Activated CD4-positive, alpha-beta T cell treated with anti-CD3 and anti-CD28 coated beads, Interleukin-2, amount 50 U/mL, for 24 hours (primary cell): ENCODE data around the gene DAZL.
"Not testable (repeated sequence)": the region's sequence is repeated elsewhere in the genome, so short reads cannot be mapped to it uniquely, and the experiment has no call there.

Experiments
- DNase-seq, 2 donors: peaks; one replicate each; pipeline ENCODE4 v3.0.0-alpha.2; 2020; ENCODE audit warnings: low read depth in 1 of 2, low spot score in 1 of 2

The DAZL gene, protein sequence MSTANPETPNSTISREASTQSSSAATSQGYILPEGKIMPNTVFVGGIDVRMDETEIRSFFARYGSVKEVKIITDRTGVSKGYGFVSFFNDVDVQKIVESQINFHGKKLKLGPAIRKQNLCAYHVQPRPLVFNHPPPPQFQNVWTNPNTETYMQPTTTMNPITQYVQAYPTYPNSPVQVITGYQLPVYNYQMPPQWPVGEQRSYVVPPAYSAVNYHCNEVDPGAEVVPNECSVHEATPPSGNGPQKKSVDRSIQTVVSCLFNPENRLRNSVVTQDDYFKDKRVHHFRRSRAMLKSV

DNA sequence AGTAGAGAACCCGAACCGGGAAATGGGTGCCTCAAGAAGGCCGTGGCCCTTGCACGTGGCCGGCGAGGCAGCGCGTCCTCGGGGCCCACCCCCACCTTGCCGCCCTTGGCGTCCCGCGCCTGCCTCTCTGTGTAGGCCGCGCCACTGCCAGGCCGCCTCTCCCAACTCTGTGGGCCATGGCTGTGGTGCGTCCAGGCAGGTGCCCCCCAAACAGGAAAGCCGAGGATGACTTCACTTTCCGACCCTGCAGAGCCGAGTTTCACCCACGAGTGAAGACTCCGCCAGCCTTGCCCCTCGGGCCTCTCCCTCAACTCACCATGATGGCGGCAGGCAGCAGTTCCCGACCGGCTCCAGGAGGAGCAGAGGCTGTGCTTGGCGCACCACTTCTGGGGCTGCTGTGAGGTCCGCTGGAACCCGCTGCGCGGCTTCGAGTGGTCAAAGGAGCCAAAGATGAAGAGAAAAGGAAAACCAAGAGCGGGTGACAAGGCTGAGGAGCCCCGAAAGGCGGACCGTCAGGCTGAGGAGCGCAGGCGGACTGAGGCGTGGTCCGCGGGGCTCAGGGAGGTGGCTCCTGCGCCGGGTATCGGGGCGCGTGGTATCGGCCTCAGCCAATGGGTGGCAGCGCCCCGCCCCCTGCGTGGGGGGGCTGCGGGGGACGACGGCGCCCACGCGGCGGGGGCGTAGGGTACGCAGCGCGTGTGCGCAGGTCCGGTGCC is at the start of gene DAZL:
DAZL (minus strand) TSS at position 537 of the 716 bp plus-strand sequence; CDS start at position 319, 218 bp downstream.
- DNase-seq = no peak

DNA sequence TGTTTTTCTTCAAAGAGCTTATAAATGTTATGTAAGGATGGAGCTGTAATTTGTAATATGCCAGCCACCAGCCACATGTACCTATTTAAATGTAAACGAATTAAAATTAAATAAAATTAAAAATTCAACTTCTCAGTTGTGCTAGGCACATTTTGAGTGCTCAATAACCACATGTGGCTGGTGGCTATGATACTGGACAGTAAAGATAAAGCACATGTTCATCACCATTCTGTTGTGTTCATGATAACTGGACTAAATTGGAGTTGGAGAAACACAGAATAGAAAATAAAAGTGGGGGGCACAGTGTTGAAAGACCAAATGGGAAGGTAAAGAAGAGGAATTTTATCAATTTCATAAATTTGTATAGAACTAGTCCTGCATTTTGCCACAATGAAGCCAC is 49.8 kb upstream of the DAZL start:
- no peak for DNase-seq

GRCh38 chr3:16653712-16654111 is 48.5 kb upstream of the DAZL start:
- no peak for DNase-seq

GRCh38 chr3:16647668-16648067 is 42.4 kb upstream of the DAZL start:
- DNase-seq = no peak

DNA sequence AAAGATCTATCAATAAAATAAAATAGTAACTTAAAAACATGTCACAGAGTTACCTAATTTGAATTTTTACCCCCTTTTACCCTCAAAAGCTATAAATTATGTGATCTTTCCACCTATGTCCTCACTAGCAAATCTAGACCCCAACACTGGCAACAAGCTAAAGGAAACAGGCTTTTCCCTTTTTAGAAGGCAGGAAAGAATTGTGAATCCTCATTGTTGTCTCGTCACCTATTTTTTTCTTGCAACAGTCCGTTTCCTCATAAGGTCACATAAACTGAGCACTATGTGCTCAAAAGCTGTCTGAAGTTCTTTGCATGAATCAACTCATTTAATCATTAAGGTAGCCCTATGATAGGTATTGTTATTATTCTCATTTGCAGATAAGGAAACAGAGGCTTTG is 34.6 kb upstream of the DAZL start:
- DNase-seq = no peak

GRCh38 chr3:16633948-16634347 is 28.7 kb upstream of the DAZL start:
- DNase-seq = no peak

DNA sequence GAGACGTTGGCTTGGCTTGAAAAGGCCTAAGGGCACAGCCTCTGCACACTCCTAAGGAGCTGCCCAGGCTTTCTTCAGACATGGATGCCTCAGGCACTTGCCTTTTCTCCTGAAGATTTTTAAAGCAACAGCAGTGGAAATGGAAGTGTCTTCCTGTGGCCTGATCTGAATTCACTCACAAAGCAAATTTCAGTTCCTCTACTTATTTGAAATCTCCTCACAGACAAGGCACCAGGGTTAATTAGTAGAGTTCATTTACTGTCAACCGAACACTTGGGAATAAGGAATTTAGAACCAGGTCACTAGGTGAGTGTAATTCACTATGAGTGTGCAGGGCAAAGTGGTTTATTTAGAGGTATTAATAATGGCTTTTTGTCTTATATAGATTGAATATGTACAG is 27.2 kb upstream of the DAZL start:
- no peak for DNase-seq

DNA sequence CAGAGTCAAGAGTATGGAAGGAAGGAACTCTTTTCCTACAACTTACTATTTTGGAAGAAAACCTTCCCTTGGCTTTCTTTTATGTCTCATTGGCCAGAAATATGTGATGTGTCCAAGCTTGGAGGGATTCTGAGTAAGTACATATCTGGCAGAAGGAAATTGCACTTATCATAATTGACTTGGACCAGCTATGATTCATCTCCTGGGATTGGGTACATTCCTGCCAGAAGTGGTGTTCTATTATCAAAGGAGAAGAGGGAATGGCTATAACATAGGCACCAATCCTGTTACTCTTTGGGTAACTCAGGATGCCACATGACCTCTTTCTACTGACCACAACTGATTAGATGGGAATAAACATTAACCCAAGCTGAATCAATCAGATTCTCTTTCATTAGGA is 13.5 kb upstream of the DAZL start:
- no peak for DNase-seq

- DNase-seq = not testable (repeated sequence)
Observed at GRCh38 chr3:16617155-16617554, 11.9 kb upstream of the DAZL start.

GRCh38 chr3:16616083-16616482 is 10.9 kb upstream of the DAZL start:
- no peak for DNase-seq

DNA sequence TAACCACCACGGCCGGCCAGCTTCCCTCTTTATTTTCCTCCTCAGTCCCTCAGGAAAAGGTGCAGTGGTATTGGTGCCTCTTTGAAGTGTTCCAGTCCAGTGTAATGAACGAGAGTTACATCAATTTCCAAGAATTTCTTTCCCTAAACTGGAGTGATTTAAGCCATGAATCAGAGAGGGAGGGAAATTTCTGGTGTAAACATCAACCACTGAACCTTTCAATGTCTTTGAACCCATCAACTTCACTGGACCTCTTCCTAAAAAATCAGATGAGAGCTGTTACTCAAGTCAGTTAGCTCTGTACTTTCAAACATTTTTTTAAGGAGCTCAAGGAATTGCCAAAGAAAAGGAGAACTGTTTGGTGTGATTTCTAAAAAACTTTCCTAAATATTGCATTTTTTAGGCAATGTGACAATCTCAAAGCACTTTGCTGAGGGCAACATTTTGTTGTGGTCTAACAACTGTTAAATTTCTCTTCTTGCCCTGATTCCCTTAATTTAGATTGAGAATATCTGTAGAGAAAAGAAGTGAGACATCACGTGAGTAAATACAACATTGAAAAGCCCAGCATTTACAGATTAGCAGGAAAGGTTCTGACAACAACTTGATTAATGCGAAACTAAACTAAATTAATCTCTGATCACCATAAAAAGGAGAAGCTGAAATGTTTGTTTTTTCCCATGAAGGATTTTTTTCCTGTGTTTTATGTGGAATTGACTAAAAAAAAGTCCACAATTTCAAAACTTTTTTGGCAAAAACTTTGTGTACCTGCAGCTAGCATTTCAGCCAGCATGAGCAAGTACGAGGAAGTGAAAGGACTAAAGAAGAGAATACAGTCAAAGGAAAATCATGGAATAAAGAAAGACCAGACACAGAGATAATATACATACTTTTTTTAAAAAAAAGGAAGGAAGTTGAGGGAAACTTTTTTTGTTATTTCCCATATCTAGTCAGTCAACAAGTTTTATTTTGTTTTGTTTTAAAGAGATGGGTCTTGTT is 9.1 kb upstream of the DAZL start:
- DNase-seq = no peak

DNA sequence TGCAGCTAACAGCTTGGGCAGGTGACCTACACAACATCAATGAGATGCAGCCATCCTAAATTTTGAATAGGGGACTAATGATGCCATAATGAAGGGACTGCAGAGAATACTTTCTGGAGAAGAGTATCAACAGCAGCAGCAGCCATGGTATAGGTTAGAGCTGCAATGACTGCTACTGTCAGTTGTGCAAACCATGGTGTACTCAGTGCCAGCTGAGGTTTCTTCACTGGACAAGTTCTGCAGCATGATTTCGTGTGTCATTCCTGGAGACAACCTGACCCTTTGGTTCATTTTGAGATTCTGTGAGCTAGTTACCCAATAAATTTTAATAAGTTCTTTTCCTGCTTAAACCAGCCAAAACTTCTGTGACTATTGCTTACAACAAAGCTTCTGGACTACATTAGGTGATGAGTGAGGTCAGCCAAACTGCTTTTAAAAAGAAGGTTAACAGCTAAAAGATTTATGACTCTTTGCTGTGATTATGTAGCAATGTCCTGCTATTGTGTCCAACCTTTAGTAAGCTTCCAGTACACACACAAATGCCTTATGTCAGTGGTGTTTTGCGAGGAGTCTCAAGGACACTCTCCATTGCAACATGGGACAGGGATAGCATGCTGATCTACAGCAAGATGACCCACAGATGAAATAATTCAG is 4.8 kb upstream of the DAZL start:
- no peak for DNase-seq

DNA sequence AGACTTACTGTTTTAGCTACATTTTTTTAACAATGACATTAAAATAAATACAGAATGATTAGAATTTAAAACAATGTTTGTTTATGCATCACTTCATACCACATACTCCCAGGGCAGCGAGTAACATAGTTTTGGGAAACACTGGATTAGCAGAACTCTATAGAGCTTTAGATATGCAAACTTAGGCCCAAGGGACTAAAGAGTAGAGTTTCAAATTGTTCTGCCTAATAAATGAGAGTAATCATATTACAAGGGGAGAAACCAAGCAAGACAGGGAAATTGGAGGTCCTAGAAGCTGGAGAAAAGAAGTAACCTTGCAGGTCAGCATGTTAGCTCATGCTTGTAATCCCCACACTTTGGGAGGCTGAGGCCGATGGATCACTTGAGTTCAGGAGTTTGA is 3.6 kb upstream of the DAZL start:
- no peak for DNase-seq

DNA sequence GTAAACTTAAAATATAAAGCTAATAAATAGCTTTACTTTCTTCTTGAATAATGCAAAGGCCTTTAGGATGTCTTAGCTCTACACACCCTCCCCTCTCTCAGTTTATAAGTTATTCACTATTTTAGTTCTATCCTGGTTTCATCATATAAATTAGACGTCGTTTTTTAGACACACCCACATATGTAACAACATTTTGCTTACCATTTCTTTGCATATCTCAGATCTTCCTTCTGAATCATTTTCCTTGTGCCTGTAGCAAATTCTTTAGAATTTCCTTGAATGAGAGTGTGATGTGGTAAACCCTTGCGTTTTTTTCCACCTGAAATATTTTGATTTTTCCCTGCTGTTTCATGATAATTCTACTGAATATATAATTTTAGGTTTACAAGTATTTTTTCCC is 2.5 kb upstream of the DAZL start:
- DNase-seq = no peak

GRCh38 chr3:16606398-16606797 is 1.2 kb upstream of the DAZL start:
- no peak for DNase-seq

DNA sequence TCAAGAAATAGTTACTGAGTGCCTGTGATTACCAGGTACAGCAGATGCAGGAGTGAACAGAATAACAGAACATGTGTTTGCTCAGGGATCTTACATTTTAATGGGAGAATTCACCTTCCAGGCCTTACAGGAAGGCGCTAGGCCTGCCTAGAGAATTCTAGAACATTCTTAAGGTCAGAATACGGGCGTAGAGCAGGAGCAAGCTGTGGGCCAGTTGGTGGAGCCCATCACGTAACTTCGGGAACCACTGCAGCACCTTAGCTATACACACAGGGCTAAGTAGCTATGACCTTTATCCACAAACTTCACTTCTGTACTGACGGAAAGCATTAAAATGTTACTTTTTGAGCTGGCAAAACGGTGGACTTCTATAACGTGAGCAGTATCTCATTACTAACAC is 743 bp upstream of the DAZL start:
- no peak for DNase-seq

GRCh38 chr3:16604433-16604832 is 790 bp downstream of the DAZL start:
- no peak for DNase-seq

DNA sequence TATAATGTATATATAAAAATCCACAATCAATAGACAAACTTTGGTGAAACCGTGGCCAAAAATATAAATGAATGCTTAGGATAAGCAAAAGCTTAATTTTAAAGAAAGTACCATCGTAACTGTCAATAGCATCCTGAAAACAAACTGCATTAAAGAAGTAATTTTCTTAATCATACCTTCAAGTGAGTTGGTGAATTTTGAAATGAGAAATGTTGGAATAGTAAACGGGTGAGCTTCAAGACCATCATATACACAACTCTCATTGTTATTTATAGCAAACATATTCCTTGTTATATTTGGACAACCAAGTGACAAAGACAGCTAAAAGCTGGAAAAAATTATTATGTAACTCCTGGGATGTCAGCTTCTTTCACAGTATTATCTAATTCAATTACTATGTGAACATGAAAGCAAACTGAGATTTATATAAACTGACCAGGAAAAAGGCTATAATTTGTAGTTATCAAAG is 3.7 kb downstream of the DAZL start:
- DNase-seq = no peak

- peak; percentile 73 to 76 for DNase-seq
Observed at GRCh38 chr3:16600780-16601536, 4.3 kb downstream of the DAZL start.

- DNase-seq = no peak
Observed at GRCh38 chr3:16599694-16600093, 5.5 kb downstream of the DAZL start.
